Mesothelial cell of epicardium (in vitro differentiated cells): Measurements from ENCODE around the gene NFAT5. TPM values are rescaled to one million over a fixed set of nuclear protein-coding genes. Genes with fewer than 3 reads are reported as not detected.

Experiments used
- DNase-seq, 2 experiments: peaks; one replicate each; pipeline ENCODE4 v3.0.0; 2021; ENCODE audit warnings: low spot score in 2 of 2; ENCODE audit not compliant: unreplicated experiment in 2 of 2
- H3K27ac Mint-ChIP-seq: 2 replicates; pipeline ENCODE4 v1.8.0; 2021; ENCODE audit warnings: mixed read lengths
- H3K27me3 Mint-ChIP-seq: 2 replicates; pipeline ENCODE4 v1.8.0; 2021; ENCODE audit warnings: low read depth, mixed read lengths
- H3K36me3 Mint-ChIP-seq: 2 replicates; pipeline ENCODE4 v1.8.0; 2021; ENCODE audit warnings: mixed read lengths
- H3K4me1 Mint-ChIP-seq: 2 replicates; pipeline ENCODE4 v1.8.0; 2021; ENCODE audit warnings: mixed read lengths
- H3K4me3 Mint-ChIP-seq: 2 replicates; pipeline ENCODE4 v1.8.0; 2021; ENCODE audit warnings: mild to moderate bottlenecking, moderate library complexity, mixed read lengths
- H3K9me3 Mint-ChIP-seq: 2 replicates; pipeline ENCODE4 v1.8.0; 2021; ENCODE audit warnings: mixed read lengths
- CTCF ChIP-seq: fragments of 200-600 bp; sonication (generic); IDR thresholded peaks from one replicate; pipeline ENCODE4 v1.5.0; 2021; ENCODE audit warnings: antibody characterized with exemption; ENCODE audit not compliant: unreplicated experiment
- microRNA-seq: library from miRNA; unstranded; fragments of <30 nt; microRNA quantifications from one replicate; pipeline ENCODE4 v1.2.0, GENCODE V29; 2021; ENCODE audit warnings: inconsistent platforms, mixed read lengths
- total RNA-seq: library from RNA; stranded (reverse); gene quantifications from 3 replicates; pipeline ENCODE4 v1.2.1, GENCODE V29; 2021

Gene NFAT5
- total RNA-seq, 1 donor from 2014 or later = 92.5 TPM

- H3K36me3 Mint-ChIP-seq = peaks cover 51% of the 10 kb centered on the region
- no peak overlapping the region for H3K27ac Mint-ChIP-seq
- H3K4me3 Mint-ChIP-seq = no peak overlapping the region
- DNase-seq = no peak
- H3K27me3 Mint-ChIP-seq = no peaks in the 10 kb centered on the region
- TF ChIP-seq CTCF = no peak
- peaks cover 13% of the 10 kb centered on the region for H3K4me1 Mint-ChIP-seq
- no peaks in the 10 kb centered on the region for H3K9me3 Mint-ChIP-seq
Observed at GRCh38 chr16:69745959-69746358, 180.2 kb downstream of the NFAT5 start.

DNA sequence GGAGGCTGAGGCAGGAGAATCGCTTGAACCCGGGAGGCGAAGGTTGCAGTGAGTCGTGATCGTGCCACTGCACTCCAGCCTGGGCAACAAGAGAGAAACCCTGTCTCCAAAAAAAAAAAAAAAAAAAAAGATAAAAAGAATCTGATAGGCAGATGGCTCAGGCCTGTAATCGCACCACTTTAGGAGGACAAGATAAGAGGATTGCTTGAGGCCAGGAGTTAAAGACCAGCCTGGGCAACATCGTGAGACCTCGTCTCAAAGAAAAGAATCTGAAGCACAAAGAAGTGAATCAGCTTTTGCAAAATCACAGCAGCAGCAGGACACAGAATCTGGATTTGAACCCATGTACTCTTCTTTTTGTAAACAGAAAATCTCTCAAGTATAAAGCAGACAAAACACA, 181.3 kb downstream of the NFAT5 start:
- Mint-ChIP-seq H3K27ac (no peak overlapping the region), H3K36me3 (peaks cover 53% of the 10 kb centered on the region), H3K27me3 (no peaks in the 10 kb centered on the region), H3K9me3 (no peaks in the 10 kb centered on the region), H3K4me3 (no peak overlapping the region), H3K4me1 (peaks cover 4% of the 10 kb centered on the region)
- no peak for DNase-seq
- TF ChIP-seq CTCF = no peak

DNA sequence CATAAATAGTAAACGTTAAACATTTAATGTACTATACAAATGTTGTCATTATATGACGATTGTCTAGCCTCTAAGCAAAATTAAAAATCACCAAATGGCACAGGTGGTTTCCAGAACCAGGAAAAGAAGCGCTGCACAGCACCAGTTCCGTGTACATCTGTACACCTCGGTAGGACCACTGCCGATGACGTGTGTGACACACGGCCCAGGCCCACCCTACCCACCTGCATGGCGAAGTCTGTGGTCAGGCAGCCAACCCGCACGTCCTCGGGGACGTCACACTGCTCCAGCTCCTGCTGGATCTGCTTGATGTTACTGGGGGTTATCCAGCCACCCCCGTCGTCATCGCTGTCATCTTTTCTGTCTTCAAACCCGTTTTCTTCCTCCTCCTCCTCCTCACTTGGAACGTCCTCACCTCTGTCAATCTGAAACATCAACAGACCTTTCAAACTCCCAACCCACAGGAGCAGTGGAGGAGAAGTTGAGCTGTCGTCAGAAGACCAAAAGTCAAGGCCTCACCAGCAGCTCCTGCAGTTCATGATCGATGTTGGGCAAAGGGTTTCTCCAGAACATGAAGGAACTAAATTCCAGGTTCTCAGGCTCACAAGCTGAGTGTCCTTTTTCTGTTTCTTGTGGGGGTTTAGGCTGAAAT, 183.1 kb downstream of the NFAT5 start:
- no peak for DNase-seq
- Mint-ChIP-seq H3K4me3 (no peak overlapping the region), H3K27ac (no peak overlapping the region), H3K27me3 (no peaks in the 10 kb centered on the region), H3K4me1 (peaks cover 11% of the 10 kb centered on the region), H3K36me3 (peaks cover 43% of the 10 kb centered on the region), H3K9me3 (no peaks in the 10 kb centered on the region)
- TF ChIP-seq CTCF = no peak

- Mint-ChIP-seq H3K36me3 (peaks cover 17% of the 10 kb centered on the region), H3K9me3 (no peaks in the 10 kb centered on the region), H3K4me1 (peaks cover 17% of the 10 kb centered on the region), H3K27ac (peak overlapping the region; percentile 98), H3K27me3 (peaks cover 3% of the 10 kb centered on the region), H3K4me3 (peak overlapping the region; percentile 100)
- no peak for TF ChIP-seq CTCF
- no peak for DNase-seq
Observed at GRCh38 chr16:69754143-69754468, 188.3 kb downstream of the NFAT5 start.

Small RNAs within 50 kb of the gene (microRNA-seq; reads per million reads assigned to microRNA genes)
- gene MIR1538 = 0.88 reads per million

Other genes with a start within 250 kb of the NFAT5 start
- gene PDF, start 235.4 kb upstream of the NFAT5 start, total RNA-seq = 13.5 to 14.1 TPM (median 13.6 TPM) in 3 replicates
- 48.2 to 49.4 TPM (median 49.0 TPM) in 3 replicates for gene COG8, start 226.4 kb upstream of the NFAT5 start, total RNA-seq
- 27.2 to 31.4 TPM (median 30.5 TPM) in 3 replicates for gene NIP7, start 226.2 kb upstream of the NFAT5 start, total RNA-seq
- 1.2 to 1.7 TPM (median 1.4 TPM) in 3 replicates for gene TMED6, start 214.2 kb upstream of the NFAT5 start, total RNA-seq
- gene TERF2, start 180.0 kb upstream of the NFAT5 start, total RNA-seq = 36.8 to 42.4 TPM (median 39.2 TPM) in 3 replicates
- gene CYB5B, start 141.3 kb upstream of the NFAT5 start, total RNA-seq = 96.6 to 102 TPM (median 101 TPM) in 3 replicates
- gene NQO1, start 160.6 kb downstream of the NFAT5 start, total RNA-seq = 30.9 to 33.3 TPM (median 31.8 TPM) in 3 replicates
- 52.9 to 59.4 TPM (median 56.1 TPM) in 3 replicates for gene NOB1, start 189.0 kb downstream of the NFAT5 start, total RNA-seq
- 32.4 to 39.6 TPM (median 33.8 TPM) in 3 replicates for gene WWP2, start 196.4 kb downstream of the NFAT5 start, total RNA-seq